Measurements from ENCODE around the gene FAM177A1.
"Not testable (repeated sequence)": the region's sequence is repeated elsewhere in the genome, so short reads cannot be mapped to it uniquely, and the experiment has no call there.

The FAM177A1 gene

DNA sequence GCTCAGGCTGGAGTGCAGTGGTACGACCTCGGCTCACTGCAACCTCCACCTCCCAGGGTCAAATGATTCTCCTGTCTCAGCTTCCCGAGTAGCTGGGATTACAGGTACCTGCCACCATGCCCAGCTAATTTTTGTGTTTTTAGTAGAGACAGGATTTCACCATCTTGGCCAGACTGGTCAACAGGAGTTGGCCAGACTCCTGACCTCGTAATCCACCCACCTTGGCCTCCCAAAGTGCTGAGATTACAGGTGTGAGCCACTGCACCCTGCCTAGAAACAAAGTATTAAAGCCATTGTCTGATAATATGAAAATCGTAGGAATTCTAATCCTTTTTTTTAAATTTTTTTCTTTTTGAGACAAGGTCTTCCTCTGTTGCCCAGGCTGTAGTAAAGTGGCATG is 19.7 kb downstream of the FAM177A1 start:
- not testable (repeated sequence) for DNase-seq

DNA sequence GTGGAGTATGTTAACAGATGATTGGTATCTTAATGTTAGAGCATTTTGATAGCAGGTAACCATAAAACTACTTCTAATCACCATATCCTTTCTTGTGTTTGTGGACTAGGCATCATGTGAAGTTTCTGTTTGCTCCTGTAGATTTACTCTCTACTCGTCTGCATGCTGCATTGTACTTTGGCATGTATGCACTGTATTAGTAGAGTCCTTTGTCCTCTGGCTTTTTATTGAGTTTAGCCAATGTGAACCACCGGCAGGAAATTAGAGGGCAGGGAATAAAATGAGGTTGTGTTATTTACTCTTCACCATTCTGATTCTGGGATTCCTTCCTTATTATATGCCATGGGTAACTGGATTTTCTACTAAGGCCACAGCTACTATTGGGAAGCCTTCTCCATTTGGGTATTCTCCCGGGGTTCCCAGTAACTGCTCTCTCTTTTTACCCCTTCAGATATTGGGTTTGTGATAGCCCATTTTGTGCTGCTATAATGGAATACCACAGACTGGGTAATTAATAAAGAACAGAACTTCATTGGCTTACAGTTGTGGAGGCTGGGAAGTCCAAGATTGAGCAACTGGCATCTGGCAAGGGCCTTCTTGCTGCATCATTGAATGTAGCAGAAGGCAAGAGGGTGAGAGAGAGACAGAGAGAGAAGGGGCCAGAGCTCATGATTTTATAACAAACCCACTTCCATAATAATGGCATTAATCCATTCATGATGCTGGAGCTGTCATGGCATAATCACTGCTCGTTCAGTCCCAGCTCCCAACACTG is 22.4 kb downstream of the FAM177A1 start:
- DNase-seq = no peak

DNA sequence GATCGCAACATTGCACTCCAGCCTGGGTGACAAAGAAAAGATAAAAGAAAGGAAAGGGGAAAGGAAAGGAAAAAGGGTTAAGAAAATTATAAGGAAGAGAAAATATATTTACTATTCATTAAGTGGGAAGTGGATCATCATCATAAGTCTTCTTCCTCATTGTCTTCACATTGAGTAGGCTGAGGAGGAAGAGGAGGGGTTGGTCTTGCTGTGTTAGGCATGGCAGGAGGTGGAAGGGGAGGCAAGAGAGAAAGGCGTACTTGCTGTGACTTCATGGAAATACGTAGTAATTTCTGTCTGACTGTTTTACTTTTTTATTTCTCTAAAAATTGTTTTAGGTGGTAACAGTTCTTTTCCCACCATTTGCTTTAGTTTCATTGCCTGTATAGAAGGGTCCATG is 26.2 kb downstream of the FAM177A1 start:
- no peak for DNase-seq

DNA sequence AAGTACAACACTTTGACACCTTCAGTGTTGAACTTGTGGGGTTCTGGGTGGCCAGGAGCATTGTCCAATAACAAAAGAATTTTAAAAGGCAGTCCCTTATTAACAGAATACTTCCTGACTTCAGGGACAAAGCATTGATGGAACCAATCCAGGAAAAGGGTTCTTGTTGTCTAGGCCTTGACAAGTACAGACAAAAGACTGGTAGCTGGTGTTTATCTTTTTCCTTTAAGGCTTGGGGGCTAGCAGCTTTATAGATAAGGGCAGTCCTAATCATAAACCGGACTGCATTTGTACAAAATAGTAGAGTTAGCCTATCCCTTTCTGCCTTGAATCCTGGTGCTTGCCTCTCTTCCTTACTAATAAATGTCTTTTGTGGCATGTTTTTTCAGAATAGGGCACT is 27.4 kb downstream of the FAM177A1 start:
- DNase-seq = no peak

DNA sequence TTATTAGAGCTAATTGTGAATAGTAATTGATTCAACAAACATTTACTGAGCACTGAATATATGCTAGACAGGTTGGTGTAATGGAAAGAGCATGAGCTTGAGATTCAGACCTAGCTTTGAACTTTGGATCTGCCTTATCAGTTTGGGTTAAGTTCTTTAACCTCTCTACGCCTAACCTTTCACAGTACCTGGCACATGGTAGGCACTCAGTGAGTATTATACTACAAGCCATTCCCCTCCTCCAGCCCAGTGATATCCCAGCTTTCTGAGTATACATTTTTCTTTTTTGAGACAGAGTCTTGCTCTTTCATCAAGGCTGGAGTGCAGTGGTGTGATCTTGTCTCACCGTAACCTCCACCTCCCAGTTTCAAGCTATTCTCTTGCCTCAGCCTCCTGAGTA is 32.0 kb downstream of the FAM177A1 start:
- DNase-seq = no peak

DNA sequence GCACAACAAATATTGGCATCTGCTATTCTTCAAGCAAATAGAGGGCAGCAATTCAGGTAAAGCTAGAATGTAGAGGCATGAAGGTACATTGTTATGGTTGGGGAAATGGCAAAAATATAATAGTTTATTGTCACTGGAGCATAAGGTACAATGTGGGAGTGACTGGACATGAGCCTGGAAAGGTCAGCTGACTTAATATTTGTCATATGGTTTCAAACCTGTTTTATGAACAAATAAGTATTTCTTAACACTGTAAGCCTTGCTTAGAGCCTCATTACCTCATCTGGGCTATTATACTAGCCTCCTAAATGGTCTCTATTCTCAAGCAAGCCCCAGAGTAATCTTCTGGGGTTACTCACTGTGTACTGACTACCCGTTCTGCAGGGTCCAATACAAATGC is 33.7 kb downstream of the FAM177A1 start:
- DNase-seq = no peak

DNA sequence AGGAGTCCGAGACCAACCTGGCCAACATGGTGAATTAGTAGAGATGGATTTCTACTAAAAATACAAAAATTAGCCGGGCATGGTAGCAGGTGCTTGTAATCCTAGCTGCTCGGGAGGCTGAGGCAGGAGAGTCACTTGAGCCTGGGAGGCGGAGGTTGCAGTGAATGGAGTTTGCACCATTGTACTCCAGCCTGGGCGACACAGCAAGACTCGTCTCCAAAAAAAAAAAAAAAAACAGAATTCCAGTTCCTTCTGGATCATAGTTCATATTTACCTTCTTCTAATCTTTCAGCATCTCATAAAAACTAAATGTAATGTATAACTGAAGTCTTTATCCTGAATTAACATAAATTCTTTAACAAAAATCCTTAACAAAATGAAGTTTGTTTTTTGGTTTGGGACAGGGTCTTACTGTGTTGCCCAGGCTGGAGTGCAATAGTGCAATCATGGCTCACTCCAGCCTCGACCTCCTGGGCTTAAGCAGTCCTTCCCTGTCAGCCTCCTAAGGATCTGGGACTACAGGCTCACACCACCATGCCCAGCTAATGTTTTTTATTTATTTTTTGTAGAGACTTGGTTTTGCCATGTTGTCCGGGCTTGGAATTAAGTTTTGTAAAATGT is 37.6 kb downstream of the FAM177A1 start:
- no peak for DNase-seq

DNA sequence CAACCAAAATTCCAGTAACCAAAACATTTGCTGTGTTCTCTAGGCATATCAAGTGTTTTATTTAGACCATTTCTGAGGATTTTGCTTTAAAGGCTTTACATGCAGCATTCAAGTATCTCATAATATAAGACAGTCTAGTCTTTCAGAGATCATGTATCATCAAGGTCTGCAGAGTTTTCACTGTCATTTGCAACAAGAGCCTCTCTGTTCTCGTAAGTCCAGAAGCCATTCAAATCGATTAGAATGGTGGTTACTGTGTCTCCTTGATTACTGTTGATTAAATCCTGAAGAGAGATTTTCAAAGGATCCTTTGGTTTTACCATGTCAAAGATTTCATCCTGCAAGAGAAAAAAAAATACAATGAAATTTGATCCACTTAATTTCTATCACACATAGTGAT is 39.4 kb downstream of the FAM177A1 start:
- no peak for DNase-seq

DNA sequence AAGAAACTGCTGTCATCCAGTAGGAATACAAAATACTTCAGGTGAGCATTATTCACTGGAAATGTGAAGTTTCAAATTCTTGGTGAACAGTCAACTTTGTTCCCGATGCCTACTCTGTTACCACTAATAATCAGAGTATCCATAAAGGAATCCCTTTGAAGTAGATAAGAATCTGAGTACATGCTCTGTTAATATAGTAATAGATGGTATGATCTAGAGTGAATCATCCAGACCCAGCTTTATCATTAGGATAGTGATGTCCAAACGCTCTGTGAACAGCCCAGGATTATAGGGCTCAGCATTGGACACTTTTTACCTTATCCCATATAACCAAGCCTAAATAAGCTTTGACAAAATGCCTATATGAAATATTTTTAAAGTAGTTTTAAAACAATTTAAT is 42.4 kb downstream of the FAM177A1 start:
- no peak for DNase-seq

DNA sequence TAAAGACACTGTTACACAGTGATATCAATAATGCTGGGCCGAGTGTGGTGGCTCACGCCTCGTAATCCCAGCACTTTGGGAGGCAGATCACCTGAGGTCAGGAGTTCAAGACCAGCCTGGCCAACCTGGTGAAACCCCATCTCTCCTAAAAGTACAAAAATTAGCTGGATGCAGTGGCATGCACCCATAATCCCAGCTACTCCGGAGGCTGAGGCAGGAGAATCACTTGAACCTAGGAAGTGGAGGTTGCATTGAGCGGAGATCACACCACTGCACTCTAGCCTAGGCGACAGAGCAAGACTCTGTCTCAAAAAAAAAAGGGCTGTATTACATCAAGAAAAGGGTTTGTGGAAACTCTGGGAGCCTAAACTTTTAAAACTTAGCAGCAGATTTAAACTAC is 48.6 kb downstream of the FAM177A1 start:
- DNase-seq = not testable (repeated sequence)

DNA sequence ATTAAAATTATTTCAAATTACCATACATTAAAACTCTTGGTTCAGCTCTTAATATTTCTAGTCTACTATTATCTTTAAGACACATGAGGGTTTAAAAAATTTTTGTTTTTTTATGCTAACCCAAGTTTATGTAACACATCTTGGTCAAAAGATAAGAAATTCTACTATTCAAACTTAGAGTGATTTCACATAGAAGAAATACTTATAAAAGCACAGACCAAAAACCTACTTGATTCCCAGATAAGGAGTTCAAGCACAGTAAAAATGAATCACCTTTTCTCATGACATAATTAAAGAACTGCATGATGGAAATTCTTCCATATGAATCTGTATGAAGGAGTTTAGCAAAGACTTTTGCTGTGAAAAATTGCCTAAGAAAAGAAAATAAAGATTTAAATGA is 61.8 kb downstream of the FAM177A1 start:
- DNase-seq = no peak

DNA sequence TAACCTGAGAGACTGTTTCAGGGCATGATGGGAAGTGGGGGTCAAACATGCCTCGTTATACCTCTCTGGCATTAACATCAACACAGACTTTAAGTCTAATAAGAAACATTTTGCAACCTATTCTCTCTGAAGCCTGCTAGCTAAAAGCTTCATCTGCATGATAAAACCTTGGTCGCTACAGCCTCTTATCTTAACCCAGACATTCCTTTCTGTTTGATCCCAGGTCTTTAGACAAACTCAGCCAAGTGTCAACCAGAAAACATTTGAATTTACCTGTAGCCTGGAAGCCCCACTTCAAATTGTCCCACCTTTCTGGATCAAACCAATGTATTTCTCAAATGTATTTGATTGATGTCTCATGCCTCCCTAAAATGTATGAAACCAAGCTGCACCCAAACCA is 66.6 kb downstream of the FAM177A1 start:
- DNase-seq = no peak

DNA sequence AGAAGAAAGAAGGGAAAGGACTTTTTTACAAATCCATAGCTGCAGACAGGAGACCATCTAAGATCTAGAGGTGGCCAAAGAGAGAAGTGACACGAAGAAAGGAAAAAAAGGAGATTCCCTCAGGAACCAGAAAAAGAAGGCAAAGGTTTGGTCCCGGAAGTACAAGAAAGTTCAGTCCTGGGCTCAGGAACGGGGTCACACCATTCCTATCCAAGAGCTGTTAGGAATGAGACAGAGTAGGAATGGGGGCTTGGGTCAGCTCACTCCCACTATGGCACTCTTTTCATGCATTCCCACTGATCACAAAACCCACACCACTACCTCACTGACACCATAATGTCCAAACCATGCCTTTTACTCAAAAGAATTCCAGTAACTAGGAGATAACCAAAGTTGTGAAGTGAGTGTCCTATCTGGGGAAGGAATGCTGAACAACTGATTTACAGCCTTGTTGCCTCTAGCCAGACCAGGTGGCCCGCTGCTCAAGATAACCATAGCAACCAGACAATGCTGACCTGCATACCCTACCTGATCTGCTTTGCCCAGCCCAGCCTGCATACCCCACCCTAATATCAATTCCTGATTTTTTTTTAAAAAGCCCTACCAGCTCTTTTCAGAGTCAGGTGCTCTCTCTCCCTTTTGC is 67.4 kb downstream of the FAM177A1 start:
- DNase-seq = peak; percentile 69

DNA sequence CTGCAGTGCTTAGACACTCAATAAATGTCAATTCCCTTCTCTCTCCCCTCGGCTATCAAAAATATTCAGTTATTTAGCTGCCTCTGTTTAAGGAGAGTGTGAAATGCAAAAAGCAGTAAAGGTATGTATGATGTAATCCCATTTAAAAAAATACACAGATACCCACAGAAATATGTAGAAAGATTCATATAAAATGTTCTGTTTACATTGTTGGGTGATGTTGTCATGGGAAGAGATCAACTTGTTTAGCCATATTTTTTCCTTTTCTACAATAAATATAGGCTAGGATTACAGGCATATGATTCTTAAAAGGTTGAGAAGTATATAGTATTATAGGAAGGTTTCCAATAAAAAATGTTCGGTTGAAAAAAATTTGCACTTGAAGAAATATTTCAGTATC is 68.0 kb downstream of the FAM177A1 start:
- DNase-seq = no peak

DNA sequence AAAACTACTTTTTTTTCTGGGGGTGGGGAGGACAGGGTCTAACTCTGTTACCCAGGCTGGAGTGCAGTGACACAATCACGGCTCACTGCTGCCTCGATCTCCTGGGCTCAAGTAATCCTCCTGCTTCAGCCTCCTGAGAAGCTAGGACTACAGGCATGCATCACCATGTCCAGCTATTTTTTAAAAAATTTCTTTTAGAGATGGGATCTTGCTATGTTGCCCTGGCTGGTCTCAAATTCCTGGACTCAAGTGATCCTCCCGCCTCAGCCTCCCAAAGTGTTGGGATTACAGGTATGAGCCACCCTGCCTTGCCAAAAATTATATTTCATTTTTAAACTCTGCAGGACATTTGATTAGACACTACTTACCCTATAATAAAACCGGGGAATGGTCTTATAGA is 70.2 kb downstream of the FAM177A1 start:
- no peak for DNase-seq

DNA sequence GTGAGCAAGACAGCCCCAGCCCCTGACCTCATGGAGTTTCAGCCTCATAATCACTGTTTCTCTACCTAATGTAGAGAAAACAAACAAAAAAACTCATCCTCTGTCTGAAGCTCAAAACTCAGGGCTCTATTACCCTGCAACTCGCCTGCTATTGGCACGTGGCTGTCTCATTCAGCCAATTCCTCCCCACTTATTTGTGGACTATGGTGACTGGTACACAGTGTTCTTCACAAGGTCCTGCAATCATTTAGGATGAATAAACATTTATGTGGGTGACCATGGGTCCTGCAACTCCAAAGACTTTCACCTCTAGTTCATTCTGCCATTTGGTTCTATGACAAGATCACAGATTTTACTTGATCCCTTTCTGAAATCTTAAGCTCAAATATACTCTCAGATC is 71.0 kb downstream of the FAM177A1 start:
- no peak for DNase-seq

DNA sequence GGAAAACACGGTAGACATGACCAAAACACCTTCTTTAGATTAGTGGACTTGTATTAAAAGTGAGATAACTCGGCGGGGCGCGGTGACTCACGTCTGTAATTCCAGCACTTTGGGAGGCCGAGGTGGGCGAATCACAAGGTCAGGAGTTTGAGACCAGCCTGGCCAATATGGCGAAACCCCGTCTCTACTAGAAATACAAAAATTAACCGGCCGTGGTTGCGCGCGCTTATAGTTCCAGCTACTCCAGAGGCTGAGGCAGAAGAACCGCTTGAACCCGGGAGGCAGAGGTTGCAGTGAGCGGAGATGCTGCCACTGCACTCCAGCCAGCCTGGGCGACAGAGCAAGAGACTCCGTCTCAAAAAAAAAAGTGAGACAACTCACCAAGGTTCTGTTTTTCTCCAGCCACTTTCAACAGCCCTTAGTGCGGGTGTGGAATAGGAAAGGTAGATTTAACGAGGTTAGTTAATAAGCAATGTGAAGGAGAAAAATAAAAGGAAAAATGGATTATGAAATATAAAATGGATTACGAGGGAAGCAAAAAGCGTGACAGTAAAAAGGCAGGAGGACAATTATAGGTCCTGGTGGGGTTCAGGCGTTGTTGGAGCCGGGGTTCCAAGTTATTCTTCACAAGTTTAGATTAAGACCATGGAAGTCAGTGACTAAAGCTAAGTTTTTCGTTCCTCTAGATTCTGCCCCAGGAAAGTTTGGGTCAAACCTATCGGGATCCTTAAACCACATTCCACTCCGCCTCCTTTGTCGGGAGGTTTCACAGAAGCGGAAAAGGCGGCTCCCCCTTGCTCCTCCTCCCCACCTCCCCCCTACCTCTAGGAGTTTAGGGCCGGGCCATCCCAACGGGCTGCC is 75.2 kb downstream of the FAM177A1 start:
- DNase-seq = no peak

DNA sequence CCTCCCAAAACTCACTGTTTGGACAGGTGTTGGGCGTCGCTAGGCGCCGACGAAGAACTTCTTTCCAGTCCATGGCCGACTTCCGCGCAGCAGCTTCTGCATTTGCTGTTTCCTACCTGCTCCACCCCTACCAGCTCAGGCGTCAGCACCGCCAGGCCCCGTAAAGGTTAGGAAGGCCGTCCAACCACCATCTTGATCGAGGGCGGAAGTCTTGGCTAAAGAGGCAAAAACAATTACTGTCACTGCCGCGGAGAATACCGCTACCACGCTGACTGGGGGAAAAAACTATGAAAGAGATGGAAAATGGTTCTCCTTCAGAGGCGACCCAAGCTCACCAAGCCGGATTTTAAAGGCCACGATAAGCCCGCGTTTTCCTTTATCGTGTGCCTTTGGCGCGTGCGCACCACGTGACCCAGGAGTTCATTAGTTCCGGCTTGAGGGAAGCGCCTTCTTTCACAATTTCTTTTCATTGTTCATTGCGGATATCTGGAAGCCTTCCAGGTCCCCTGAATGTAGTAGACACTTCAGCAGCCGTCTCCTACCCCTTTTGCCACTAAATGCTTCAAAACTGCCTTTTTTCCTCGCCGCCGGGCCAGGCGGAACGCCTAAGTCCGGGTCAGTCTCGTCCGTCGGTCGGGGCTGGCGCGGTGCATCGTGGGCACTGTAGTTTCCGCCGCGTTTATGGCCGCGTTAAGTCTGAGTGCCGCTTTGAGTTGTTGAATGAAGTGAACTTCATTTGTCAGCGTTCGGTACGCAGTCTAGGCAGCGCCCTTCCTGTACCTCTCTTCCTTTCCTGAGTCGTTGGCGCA is 76.0 kb downstream of the FAM177A1 start, which contains the start of the genes PPP2R3C and PRORP:
PPP2R3C (minus strand) TSS at position 104 of the 809 bp plus-strand sequence; CDS start at position 73, 31 bp downstream.
PRORP (plus strand) TSS at position 666 of the 809 bp plus-strand sequence. CDS start 694 bp downstream, outside the sequence.
- peak; percentile 98 for DNase-seq

DNA sequence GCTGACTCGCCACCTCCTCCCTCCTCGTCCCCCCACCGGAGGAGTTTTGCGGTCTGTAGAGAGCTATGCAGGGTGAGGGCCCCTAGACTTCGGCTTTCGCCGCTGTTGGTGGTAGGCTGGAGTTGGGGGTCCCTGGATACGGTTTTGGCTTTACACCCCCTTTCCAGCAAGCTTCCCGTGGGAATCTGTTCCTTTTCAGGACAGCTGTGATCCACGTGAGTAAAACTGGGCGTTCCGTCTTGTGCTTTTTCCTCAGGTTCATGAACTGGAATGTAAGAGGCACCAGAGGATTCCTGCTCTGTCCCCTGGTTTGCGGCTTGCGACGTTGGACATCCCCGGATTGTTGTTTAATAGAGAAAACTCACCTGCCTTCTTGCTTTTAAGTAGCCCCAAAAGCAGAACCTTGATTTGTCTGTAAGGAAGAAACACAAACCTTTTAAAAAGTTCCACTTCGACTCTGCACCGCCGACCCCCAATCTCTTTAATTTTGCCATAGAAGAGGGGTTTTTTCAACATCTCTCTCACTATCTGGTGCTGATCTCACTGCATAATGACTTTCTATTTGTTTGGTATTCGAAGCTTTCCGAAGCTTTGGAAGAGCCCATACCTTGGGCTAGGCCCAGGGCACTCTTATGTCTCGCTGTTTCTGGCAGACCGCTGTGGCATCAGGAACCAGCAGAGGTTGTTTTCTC is 76.8 kb downstream of the FAM177A1 start:
- no peak for DNase-seq

DNA sequence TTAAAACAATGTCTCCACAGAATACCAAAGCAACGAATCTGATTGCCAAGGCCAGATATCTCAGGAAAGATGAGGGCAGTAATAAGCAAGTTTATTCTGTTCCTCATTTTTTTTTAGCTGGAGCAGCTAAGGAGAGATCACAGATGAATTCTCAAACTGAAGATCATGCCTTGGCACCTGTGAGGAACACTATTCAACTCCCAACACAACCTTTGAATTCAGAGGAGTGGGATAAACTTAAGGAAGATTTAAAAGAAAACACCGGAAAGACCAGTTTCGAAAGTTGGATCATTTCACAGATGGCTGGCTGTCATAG is 77.3 kb downstream of the FAM177A1 start:
- no peak for DNase-seq

DNA sequence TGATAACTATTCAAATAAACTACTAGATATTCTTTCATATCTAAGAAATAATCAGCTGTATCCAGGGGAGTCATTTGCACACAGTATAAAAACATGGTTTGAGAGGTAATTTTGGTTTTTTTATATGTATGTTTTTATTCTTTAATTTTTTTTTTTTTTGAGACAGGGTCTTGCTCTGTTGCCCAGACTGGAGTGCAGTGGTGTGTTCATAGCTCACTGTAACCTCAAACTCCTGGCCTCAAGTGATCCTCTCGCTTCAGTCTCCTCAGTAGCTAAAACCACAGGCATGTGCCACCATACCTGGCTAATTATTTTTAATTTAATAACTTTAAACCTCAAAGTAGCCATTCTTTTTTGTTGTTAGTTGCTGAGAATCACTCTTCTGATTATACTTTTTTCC is 78.1 kb downstream of the FAM177A1 start:
- DNase-seq = no peak
